RPMI8226 (cell line): ENCODE data around the gene PLXNB2.
"Not testable (repeated sequence)": the region's sequence is repeated elsewhere in the genome, so short reads cannot be mapped to it uniquely, and the experiment has no call there.

Experiments used
- DNase-seq: peaks from one replicate; pipeline ENCODE4 v3.0.0-alpha.2; 2015

Gene PLXNB2, protein sequence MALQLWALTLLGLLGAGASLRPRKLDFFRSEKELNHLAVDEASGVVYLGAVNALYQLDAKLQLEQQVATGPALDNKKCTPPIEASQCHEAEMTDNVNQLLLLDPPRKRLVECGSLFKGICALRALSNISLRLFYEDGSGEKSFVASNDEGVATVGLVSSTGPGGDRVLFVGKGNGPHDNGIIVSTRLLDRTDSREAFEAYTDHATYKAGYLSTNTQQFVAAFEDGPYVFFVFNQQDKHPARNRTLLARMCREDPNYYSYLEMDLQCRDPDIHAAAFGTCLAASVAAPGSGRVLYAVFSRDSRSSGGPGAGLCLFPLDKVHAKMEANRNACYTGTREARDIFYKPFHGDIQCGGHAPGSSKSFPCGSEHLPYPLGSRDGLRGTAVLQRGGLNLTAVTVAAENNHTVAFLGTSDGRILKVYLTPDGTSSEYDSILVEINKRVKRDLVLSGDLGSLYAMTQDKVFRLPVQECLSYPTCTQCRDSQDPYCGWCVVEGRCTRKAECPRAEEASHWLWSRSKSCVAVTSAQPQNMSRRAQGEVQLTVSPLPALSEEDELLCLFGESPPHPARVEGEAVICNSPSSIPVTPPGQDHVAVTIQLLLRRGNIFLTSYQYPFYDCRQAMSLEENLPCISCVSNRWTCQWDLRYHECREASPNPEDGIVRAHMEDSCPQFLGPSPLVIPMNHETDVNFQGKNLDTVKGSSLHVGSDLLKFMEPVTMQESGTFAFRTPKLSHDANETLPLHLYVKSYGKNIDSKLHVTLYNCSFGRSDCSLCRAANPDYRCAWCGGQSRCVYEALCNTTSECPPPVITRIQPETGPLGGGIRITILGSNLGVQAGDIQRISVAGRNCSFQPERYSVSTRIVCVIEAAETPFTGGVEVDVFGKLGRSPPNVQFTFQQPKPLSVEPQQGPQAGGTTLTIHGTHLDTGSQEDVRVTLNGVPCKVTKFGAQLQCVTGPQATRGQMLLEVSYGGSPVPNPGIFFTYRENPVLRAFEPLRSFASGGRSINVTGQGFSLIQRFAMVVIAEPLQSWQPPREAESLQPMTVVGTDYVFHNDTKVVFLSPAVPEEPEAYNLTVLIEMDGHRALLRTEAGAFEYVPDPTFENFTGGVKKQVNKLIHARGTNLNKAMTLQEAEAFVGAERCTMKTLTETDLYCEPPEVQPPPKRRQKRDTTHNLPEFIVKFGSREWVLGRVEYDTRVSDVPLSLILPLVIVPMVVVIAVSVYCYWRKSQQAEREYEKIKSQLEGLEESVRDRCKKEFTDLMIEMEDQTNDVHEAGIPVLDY (N-terminal part only)

DNA sequence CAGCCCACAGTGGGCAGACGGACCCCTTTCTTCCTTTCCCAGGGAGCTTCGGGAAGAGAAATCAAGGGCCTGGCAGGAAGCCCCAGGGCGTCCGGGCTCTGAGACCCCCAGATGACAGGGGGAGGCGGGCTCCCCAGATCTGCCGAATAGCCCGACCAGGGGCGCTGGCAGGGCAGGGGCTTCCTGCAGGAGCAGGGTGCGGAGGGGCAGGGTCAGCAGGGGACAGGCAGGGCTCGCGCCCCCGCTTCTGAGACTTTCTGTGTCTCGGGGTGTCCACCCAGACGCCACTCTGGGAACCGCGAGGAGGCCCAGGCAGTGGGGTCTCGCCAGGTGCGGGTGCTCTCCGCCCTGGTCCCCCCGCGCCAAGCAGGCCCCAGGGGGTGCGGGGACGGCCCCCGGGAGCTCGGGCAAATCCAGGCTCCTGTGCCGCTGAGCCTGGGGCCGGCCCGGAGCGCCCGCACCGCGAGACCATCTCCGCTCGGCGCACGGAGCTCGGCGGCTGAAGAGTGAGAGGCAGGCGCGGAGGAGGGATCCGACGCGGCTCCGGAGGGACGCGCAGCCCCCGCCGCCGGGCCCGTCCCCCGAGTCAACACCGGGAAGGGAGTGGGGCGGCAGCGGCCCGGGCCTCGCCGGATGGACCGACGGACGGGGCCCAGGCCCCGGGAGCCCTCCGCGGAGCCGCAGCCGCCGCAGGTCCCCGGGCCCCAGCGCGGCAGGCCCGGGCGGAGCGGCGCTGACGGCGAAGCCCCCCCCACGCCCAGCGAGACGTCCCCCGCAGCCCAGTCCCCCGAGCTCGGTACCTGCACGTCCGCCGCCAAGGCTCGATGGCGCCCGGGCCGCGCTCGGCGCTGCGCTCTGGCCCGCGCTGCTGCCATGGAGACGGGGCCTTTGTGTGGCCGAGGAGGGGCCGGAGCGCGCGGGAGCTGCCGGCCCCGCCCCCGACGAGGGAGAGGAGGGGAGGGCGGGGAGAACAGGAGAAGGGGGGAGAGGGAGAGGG lies at the start of gene PLXNB2:
PLXNB2 (minus strand) TSS at position 894 of the 997 bp plus-strand sequence. CDS start 17,062 bp downstream, outside the sequence.
- DNase-seq: peak; percentile 89

DNA sequence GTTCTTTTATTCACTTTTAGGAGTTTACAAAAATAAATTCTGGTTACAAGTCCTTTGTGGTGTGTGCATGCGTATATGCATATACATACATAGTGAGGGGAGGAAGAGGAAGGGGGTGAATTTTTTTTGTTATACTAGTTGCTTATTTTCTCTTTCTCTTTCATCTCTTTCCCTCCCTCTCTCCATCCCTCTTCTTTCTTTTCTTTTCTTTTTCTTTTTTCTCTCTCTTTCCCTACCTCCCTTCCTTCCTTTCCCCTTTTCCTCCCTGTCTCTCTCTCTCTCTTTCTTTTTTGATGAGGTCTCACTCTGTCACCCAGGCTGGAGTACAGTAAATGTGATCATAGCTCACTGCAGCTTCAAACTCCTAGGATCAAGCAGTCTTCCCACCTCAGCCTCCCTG lies 49.8 kb upstream of the PLXNB2 start:
- DNase-seq: no peak

DNA sequence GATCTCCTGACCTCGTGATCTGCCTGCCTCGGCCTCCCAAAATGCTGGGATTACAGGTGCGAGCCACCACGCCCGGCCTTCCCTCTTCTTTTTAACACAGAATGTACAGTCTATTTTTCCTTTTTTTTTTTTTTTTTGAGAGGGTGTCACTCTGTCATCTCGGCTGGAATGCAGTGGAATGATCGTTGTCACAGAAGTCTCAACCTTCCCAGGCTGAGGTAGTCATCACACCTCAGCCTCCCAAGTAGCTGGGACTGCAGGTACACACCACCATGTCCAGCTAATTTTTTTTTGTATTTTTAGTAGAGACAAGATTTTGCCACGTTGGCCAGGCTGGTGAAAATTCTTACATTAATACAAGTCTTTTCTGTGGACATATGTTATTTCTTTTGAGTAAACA lies 48.7 kb upstream of the PLXNB2 start:
- DNase-seq: no peak

DNA sequence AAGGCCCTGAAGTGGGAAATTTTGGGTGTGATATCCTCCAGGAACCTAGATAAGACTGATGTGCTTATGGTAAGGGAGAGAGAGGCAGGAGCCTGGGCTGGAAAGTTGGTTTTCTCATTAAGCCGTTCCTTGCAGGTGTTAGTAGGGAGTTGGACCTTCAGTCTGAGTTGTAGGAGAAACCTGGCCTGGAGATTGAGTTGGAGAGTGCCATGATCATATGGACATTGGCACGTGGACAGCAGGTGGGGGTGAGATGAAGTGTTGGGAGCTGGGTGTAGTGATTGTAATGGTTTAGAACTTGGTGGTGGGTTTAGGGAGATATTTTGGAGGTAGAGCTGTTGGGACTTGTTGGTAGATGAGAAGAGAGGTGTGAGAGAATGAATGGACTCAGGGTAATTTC lies 40.6 kb upstream of the PLXNB2 start:
- no peak for DNase-seq

DNA sequence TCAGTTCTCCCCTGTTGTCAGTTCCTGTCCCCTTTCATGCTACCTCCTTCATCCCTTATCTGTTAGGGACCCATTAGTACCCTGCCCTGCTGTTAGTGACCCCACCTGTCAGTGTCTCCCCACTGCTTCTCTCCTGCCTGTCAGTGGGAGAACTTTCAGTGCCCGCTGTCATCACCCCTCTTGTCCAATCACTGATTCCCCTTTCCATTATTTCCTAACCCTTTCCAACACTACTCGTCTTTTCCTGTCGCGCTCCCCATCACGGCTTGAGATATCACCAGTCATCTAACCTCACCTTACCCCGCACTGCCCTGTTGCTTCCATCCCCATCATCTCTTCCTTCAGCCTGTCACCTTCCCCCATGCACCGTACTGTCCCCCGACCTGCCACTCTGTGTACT lies 39.7 kb upstream of the PLXNB2 start:
- no peak for DNase-seq

DNA sequence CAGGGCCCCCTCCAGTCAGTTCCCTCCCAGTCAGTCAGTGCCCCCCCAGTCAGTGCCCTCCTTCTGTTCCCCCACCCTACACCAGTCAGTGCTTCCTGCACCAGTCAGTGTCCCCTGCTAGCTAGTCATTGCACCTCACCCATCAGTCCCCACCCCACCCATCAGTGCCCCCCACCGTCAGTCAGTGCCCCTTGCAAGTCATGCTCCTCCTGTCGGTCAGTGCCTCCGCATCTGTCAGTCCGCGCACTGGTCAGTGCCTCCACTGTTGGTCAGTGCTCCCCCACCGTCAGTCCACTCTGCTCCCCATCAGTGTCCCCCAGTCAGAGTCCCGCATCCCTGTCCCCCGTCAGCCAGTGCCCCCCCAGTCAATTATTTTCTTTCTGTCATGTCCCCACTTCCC lies 39.0 kb upstream of the PLXNB2 start:
- DNase-seq: no peak

DNA sequence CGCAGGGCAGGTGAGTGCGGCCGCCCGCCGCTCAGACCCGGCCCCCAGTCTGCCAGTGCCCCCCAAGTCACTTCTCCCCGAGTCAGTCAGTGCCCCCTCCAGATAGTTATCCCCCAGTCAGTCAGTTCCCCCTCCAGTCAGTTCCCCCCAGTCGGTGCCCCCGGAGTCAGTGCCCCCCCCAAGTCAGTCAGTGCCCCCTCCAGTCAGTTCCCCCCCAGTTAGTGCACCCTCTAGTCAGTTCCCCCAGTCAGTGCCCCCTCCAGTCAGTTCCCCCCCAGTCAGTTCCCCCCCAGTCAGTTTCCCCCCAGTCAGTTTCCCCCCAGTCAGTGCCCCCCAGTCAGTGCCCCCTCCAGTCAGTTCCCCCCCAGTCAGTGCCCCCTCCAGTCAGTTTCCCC lies 36.1 kb upstream of the PLXNB2 start:
- DNase-seq: no peak

DNA sequence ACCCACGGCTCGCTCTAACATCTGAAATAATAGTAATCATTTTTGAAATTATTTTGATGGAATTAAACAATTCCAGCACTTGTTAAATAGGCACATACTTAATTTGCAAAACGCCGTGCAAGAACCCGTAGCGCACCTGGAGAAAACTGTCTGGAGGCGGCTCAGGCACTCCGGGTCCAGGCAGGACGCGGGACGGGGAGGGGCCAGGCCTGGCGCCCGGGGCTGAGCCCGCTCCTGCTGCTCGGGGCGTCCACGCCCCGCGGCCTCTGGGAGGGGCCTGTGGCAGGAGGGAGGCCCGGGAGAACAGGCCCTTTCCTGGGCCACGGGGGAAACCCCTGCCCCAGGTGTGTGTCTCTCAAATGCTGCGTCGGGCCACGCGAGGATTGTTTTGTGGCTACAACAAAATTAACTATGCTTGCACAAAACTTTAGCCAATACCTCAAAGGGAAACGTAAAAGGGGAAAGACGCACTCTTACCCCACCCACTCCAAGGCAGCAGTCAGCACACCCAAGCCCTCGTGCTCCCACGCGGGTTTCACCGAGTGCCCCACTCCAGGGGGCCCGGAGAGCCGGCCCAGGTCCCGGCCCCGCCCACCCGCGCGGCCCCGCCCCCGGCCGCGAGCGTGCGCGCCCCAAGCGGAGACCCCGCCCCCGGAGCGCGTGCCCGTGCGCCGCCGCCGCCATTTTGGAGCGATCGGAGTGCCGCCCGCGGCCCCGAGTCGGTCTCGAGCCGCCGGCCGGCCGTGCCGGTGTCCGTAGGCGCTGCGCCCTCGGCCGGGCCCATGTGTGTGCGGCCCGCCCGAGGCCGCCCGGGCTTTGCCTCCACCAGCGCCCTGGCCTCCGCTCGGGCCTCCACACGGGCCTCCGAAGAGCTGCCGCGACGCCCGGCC lies 35.5 kb upstream of the PLXNB2 start, which contains the start of gene PPP6R2:
PPP6R2 (plus strand) TSS at position 677 of the 890 bp plus-strand sequence. CDS start 50,582 bp downstream, outside the sequence.
- DNase-seq: peak; percentile 88

DNA sequence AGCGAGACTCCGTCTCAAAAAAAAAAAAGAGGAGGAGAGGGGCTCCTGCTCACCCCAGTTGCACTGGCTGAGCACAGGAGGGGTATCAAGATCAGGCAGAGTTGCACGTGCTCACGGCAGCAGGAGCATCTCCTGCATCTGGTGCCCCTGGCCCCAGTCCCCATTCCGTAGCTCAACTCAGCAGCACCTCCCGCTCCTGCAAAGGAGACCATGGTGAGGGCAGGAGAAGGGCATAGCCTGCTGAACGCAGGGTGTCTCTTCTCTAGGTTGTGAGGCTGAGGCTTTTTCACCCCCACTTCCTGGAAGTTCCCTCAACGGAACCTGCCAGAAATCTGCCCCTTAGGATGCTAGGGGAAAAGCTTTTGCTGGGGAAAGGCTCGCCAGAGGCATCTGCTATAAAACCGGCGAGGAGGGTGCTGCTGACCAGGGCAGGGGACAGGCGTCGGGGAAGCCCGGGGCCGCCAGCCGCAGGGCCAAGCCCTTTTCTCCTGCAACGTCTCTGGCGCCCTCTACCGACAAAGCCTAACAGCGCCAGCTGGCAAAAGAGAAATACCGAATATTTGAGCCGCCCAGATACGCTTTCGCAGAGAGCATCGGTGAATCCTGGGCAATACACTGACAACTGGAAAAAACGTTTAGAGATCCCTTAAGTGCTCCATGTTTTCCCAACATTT lies 34.7 kb upstream of the PLXNB2 start:
- DNase-seq: peak; percentile 92

DNA sequence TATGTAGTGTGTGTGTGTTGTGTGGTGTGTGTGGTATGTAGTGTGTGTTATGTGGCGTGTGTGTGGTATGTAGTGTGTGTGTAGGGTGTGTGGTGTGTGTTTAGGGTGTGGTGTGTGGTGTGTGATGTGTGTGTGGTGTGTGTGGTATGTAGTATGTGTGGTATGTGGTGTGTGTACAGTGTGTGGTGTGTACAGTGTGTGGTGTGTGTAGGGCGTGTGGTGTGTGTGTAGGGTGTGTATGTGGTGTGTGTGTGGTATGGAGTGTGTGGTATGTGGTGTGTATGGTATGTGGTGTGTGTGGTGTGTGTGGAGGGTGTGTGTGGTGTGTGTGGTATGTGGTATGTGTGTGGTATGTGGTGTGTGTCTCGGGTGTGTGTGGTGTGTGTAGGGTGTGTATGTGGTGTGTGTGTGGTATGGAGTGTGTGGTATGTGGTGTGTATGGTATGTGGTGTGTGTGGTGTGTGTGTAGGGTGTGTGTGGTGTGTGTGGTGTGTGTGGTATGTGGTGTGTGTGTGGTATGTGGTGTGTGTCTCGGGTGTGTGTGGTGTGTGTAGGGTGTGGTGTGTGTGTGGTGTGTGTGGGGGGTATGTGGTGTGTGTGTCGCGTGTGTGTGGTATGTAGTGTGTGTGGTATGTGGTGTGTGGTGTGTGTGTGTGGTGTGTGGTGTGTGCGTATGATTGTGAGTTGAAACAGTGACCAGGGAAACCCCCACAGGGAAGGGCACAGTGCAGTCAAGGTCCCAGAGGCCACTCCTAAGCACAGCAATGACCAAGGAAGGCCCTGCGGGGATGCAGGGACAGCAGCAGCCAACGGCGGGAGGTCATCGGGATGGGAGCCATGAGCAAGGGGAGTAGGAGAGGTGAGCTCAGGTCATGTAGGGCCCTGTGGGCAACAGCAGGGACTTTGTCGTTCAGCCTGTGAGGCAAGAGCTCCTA lies 32.8 kb upstream of the PLXNB2 start:
- DNase-seq: peak; percentile 29

DNA sequence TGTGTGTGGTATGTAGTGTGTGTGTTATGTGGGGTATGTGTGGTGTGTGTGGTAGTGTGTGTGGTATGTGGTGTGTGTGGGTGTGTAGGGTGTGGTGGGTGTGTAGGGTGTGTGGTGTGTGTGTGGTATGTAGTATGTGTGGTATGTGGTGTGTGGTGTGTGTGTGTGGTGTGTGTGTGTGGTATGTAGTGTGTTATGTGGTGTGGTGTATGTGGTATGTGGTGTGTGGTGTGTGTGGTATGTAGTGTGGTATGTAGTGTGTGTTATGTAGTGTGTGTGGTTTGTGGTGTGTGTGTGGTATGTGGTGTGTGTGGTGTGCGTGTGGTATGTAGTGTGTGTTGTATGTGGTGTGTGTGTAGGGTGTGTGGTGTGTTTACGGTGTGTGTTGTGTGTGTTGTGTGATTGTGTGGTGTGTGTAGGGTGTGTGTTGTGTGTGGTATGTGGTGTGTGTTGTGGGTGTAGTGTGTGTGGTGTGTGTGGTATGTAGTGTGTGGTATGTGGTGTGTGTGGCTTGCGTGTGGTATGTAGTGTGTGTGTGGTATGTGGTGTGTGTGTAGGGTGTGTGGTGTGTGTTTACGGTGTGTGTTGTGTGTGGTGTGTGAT lies 31.5 kb upstream of the PLXNB2 start:
- DNase-seq: no peak

DNA sequence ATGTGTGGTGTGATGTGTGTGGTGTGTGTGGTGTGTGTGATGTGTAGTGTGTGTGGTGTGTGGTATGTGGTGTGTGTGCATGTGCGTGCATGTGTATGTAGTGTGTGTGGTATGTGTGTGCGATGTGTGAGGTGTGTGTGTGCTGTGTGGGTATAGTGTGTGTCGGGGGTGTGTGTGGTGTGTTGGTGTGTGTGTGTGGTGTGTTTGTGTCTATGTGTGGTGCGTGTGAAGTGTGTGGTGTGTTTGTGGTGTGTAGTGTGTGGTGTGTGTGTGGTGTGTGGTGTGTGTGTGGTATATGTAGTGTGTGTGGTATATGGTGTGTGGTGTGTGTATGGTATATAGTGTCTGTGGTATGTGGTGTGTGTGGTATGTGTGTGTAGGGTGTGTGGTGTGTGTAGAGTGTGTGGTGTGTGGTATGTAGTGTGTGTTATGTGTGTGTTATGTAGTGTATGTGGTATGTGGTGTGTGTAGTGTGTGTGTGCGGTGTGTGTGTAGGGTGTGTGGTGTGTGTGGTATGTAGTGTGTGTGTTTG lies 30.7 kb upstream of the PLXNB2 start:
- no peak for DNase-seq

DNA sequence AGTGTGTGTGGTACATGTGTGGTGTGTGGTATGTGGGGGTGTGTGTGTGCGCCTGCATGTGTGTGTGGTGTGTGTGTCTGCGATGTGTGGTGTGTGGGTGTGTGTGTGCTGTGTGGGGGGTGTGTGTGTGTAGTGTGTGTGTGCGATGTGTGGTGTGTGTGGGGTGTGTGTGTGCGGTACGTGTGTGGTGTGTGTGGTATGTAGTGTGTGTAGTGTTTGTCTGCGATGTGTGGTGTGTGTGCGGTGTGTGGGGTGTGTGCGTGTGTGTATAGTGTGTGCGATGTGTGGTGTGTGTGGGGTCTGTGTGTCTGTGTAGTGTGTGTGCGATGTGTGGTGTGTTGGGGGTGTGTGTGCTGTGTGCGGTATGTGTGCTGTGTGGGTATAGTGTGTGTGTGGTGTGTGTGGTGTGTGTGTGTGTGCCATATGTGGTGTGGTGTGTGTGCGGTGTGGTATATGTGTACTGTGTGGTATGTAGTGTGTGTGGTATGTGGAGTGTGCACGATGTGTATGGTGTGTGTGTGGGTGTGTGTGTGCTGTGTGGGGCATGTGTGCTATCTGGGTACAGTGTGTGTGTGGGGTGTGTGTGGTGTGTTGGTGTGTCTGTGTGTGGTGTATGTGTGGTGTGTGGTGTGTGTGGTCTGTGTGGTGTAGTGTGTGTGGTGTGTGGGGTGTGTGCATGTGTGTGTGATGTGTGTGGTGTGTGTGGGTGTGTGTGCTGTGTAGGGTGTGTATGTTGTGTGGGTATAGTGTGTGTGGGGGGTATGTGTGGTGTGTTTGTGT lies 30.0 kb upstream of the PLXNB2 start:
- no peak for DNase-seq

DNA sequence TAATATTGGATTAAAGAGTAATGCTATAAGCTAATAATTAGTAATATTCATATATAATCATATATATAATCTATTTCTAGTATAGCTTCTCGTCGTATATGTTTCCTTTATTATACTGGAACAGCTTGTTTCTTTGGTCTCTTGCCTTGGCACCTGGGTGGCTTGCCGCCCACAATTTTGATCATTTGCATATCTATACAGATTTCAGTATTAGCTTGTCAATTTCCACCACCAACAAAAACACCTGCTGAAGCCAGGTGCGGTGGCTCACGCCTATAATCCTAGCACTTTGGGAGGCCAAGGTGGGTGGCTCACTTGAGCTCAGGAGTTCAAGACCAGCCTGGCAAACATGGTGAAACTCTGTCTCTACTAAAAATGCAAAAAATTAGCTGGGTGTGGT lies 27.0 kb upstream of the PLXNB2 start:
- not testable (repeated sequence) for DNase-seq

DNA sequence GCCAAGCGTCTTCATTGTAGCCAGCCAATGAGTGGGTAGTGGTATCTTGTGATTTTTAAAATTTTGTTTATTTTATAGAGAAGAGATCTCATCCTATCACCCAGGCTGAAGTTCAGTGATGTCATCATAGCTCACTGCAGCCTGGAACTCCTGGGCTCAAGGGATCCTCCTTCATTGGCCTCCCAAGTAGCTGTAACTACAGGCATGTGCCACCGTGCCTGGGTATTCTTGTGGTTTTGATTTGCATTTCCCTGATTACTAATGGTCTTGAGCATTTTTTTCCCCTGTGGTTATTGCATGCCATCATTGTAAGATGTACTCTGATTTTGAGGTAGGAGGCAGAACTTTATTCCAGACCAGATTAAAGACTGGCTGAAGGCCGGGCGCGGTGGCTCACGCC lies 21.8 kb upstream of the PLXNB2 start:
- DNase-seq: no peak

DNA sequence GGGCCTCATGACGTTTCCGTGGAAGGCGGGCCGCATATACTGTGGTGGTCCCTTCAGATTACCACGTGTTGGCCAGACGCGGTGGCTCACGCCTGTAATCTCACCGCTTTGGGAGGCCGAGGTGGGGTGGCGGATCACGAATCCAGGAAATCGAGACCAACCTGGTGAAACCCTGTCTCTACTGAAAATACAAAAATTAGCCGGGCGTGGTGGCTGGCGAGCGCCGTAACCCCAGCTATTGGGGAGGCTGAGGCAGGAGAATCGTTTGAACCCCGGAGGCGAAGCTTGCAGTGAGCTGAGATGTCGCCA lies 20.2 kb upstream of the PLXNB2 start:
- DNase-seq: no peak

DNA sequence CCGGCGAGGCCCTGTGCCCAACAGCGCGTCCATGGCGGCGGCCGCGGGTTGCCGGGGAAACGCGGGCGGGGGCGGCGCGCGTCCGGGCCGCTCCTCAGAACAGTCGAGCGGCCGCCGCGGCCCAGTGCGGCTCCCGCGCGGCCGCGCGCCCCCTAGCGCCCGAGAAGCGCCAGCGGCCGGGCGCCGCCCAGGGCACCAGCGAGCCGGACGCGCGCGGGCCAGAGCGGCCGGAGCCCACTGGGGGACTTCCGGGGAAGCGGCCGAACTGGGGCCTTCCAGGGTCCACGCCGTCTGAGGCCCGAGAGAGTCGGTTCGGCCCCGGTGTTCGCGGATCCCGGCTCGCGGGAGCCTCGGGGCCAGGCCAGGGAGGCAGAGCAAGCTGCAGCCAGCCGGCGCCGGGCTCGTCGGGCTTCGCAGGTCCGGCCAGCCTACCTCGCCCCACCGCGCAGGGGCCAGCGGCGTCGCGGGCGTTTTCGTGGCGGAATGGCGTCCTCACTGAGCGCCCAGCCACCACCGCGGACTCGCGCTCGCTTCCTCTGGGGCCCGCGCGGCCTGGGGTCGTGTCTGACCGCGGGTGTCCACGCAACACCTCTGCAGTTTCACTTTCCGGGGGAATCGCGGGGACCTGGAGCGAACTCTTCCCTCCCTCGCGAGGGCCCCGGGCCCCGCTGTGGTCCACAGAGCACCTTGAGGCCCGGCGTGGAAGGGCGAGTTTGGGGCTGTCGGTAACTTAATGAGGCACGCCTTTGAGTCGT lies 19.7 kb upstream of the PLXNB2 start, which contains the start of gene DENND6B:
DENND6B (minus strand) TSS at position 57 of the 755 bp plus-strand sequence; CDS start at position 33, 24 bp downstream.
- DNase-seq: peak; percentile 90
